ENCODE measurements around the gene SLCO3A1. TPM values are rescaled to one million over a fixed set of nuclear protein-coding genes. Genes with fewer than 3 reads are reported as not detected.
A peak's percentile ranks its signal among the peaks of the same experiment; 100 is the strongest.

SLCO3A1 gene
- total RNA-seq, 1 donor from 2014 or later, result 42.5 TPM

GRCh38 chr15:91853948-91854638 is 585 bp downstream of the SLCO3A1 start:
- Histone ChIP-seq H3K4me1 (peaks cover 70% of the 10 kb centered on the region), H3K27ac (peak overlapping the region; percentile 93), H3K27me3 (ENCODE audit: low read depth) (no peaks in the 10 kb centered on the region), H3K36me3 (no peaks in the 10 kb centered on the region), H3K4me3 (peak overlapping the region; percentile 77), H3K9me3 (no peaks in the 10 kb centered on the region)
- intact Hi-C loops (cut with DNase I), result no loop called here
- peak; percentile 26 for TF ChIP-seq CTCF (IDR thresholded peaks at IDR 0.05)
- peak; percentile 50 to 63 for ATAC-seq
- peak; percentile 73 for DNase-seq

GRCh38 chr15:91854639-91854990 is 1.1 kb downstream of the SLCO3A1 start:
- no peaks in the 10 kb centered on the region for H3K27me3 ChIP-seq (ENCODE audit: low read depth)
- no peaks in the 10 kb centered on the region for H3K9me3 ChIP-seq
- no peak for TF ChIP-seq CTCF (IDR thresholded peaks at IDR 0.05)
- peak overlapping the region; percentile 77 for H3K4me3 ChIP-seq
- H3K27ac ChIP-seq, result peak overlapping the region; percentile 93
- intact Hi-C loops (cut with DNase I), result no loop called here
- DNase-seq (no peak), ATAC-seq (peak; percentile 6 to 11)
- H3K4me1 ChIP-seq, result peaks cover 75% of the 10 kb centered on the region
- H3K36me3 ChIP-seq, result no peaks in the 10 kb centered on the region

- ATAC-seq (no peak), DNase-seq (no peak)
- H3K4me1 ChIP-seq, result peaks cover 81% of the 10 kb centered on the region
- intact Hi-C loops (cut with DNase I), result no loop called here
- H3K9me3 ChIP-seq, result no peaks in the 10 kb centered on the region
- no peaks in the 10 kb centered on the region for H3K27me3 ChIP-seq (ENCODE audit: low read depth)
- peak overlapping the region; percentile 77 for H3K4me3 ChIP-seq
- TF ChIP-seq CTCF (IDR thresholded peaks at IDR 0.05), result no peak
- no peaks in the 10 kb centered on the region for H3K36me3 ChIP-seq
- H3K27ac ChIP-seq, result peak overlapping the region; percentile 93
These were observed 1.7 kb downstream of the SLCO3A1 start for GRCh38 chr15:91855241-91855640.

GRCh38 chr15:91855684-91856489 is 2.4 kb downstream of the SLCO3A1 start:
- ATAC-seq, result peak; percentile 4 to 25
- Histone ChIP-seq H3K4me3 (peak overlapping the region; percentile 77), H3K27ac (peak overlapping the region; percentile 31), H3K9me3 (no peaks in the 10 kb centered on the region), H3K27me3 (ENCODE audit: low read depth) (no peaks in the 10 kb centered on the region), H3K4me1 (peaks cover 81% of the 10 kb centered on the region), H3K36me3 (no peaks in the 10 kb centered on the region)
- intact Hi-C loops (cut with DNase I), result no loop called here
- TF ChIP-seq CTCF (IDR thresholded peaks at IDR 0.05), result peak; percentile 40
- DNase-seq, result peak; percentile 61

- intact Hi-C loops (cut with DNase I), result no loop called here
- no peak for TF ChIP-seq CTCF (IDR thresholded peaks at IDR 0.05)
- Histone ChIP-seq H3K27me3 (ENCODE audit: low read depth) (no peaks in the 10 kb centered on the region), H3K9me3 (no peaks in the 10 kb centered on the region), H3K36me3 (no peaks in the 10 kb centered on the region), H3K4me3 (no peak overlapping the region), H3K27ac (no peak overlapping the region), H3K4me1 (peaks cover 80% of the 10 kb centered on the region)
- no peak for DNase-seq
- no peak for ATAC-seq
These were observed 3.7 kb downstream of the SLCO3A1 start for GRCh38 chr15:91857224-91857585.
